ENCODE results near the gene CNBP.

CNBP gene

DNA sequence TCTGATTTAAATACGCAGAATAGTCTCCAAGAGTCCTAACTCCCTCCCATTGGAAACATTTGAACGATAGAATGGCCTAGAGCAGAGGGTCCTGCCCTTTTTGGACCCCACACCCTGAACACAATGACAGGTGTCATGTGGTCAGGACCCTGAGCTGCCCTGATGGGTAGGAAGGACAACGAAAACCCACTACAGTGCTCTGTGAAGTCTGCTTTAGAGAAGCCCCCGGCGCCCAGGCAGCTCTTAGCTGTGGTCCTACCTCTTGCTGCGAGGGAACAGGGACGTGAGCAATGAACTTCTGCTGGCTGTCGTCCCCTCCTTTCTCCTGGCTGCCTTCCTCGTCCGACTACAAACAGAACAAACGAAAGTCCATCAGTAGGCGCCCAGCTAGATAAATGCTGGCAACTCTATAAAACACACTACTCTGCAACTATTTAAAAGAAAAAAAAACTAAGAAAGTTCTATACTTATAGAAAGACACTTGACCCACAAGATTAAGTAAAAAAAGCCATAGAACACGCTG is 53.3 kb downstream of the CNBP start:
- no peak for DNase-seq

DNA sequence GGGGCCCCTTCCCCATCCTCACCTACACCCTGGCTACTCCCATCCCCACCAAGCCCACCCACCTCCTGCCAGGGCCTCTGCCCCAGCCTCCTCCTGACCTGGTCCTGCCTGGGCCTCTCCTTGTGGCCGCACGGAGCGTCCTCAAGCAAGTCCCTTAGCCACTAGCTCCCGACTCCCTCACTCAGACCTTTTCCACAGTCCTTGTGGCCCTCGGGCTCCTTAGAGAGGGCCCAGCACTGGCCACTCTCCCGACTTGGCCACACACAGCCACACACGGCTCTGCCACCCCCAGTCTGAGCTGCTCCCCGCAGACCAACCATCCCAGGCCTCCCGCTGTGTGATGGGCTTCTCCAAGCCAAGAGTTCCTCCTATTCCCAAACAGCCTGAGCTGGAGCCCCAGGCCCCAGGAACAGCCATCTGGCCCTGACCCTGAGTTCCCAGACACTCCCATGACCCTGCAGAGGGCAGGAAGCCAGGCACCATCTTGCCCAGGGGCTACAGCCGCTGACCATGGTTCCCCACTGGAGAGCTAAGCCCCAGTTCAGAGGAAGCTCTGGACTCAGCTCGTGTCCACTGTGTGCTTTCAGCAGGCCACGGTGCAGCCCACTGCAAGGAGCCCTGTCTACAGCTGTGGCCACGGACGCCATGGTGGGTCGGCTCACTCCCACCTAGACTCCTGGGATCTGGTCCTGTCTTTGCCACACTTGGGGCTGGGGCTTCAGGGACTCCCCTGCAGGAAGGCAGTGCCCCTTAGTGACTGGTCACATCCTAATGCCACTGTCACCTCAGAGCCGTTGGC is 55.1 kb downstream of the CNBP start:
- DNase-seq = no peak

DNA sequence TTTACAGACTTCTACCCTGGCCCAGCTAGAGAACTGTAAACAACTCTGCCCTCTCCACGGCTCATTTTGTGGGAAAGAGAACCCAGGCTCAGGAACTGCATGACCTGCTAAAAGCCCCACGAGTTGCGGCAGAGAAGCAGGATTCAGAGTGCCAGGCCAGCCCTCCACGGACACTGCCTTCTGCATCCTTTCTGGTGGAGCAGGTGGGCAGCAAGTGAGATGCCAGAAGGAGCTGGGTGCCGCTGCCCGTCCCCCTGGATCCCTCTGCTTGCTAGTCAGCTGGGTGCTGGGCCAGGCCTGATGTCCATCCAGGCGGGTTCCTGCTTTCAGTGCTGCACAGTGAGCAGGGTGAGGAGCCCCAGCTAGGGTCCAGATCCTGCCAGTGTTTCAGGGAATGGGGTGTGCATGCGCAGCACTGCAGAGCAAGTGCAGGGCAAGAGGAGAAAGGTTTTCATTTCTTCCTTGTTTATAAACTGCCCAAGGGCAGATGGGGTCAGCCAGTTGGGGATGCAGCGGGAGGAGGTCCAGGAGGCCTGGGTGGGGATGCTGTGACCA is 56.9 kb downstream of the CNBP start:
- DNase-seq = no peak

DNA sequence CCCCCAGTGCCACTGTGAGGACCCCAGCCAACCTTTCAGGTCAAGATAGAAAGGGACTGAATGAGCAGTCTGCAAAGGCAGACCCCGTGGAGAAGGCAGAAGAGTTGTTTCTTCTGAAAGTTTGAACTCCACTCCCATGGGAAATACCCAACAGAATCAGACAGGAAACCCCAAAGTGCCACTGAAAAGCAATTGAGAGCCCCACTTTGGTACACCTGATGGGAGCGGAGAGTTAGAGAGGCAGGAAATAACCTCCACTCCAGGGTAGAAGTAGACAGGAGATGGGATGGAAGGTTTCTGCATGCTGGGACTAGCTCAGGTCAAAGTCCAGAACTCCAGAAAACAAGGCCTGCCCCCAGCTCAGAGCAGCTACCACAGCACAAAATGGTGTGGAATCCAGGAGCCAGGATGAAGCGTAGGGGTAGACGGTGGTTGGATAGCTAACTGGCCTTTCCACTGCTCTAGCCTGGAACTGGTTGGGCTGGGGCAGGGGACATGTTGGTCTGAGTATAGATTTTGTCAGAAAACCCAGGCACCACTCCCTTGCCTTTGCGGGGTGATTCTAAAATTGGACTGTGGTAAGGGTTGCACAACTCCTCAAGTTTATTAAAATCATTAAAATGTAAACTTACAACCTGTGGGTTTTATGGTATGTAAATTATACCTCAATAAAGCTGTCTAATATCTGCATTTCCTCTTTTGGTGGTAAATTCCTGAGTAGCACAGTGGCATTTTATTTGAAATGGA is 60.2 kb downstream of the CNBP start:
- DNase-seq = peak; percentile 26

- peak; percentile 15 for DNase-seq
Measured at GRCh38 chr3:129122412-129123011, 61.2 kb downstream of the CNBP start.

- DNase-seq = peak; percentile 82
Measured at GRCh38 chr3:129121792-129122411, 61.8 kb downstream of the CNBP start, which contains the start of gene RAB43. Gene RAB43, minus strand, starts transcription at chr3:129121804. Its CDS starts 315 bp downstream, at chr3:129121489.

DNA sequence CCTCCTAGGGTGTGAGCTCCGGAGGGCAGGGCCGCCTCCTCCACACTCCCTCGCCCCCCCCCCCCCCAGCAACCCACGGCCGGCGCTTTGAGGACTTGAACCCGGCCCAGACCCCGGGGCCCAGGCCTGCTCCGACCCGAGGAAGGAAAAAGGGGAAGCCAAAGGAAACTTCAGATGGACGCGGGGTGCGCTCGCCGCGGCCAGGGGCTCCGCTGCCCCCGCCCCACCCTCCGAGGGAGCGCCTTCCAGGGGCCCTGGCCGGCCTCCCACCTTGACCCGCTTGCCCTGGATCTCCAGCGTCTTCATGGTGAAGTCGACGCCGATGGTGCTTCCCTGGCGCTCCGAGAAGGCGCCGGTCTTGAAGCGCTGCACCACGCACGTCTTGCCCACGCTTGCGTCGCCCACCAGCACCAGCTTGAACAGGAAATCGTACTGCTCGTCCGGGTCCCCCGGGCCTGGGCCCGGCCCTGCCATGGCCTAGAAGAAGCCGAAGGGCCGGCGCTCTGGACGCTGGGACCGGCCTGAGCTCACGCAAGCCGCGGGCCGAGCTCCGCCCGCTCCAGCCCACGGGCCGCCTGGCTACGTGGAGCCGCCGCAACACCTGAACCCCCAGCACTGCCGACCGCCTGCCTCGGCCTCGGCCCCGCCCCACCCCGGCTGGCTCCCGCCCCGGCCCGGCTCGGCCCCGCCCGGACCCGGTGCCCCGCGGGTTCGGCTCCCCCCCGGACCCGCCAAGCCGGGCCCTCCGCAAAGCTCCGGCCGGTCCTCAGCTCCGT is 62.5 kb downstream of the CNBP start:
- no peak for DNase-seq

- peak; percentile 96 for DNase-seq
Measured at GRCh38 chr3:129120254-129121004, 63.3 kb downstream of the CNBP start.

GRCh38 chr3:129119365-129120100 is 64.2 kb downstream of the CNBP start:
- DNase-seq = no peak

- no peak for DNase-seq
Measured at GRCh38 chr3:129118745-129119144, 65.0 kb downstream of the CNBP start.

Data from EL (cell line).